Fibroblast of lung (primary cell): ENCODE data around the gene IGSF22.

ENCODE experiments used
- EZH2 ChIP-seq: IDR thresholded peaks from 2 replicates; pipeline ENCODE4 v1.5.1; 2012; ENCODE audit warnings: low read length, control low read depth, mild to moderate bottlenecking; ENCODE audit errors: missing control alignments
- TF ChIP-seq, protein P1 (sequence below), 2 donors: IDR thresholded peaks in 1 of 2; conservative IDR thresholded peaks in 1 of 2; 1 replicate in 1 of 2; 2 replicates in 1 of 2; pipeline ENCODE4 v1.5.1; 2011 to 2012; ENCODE audit warnings: low read length in 2 of 2, control low read depth in 1 of 2, inconsistent platforms in 1 of 2, low read depth in 1 of 2, mild to moderate bottlenecking in 1 of 2

DNA sequence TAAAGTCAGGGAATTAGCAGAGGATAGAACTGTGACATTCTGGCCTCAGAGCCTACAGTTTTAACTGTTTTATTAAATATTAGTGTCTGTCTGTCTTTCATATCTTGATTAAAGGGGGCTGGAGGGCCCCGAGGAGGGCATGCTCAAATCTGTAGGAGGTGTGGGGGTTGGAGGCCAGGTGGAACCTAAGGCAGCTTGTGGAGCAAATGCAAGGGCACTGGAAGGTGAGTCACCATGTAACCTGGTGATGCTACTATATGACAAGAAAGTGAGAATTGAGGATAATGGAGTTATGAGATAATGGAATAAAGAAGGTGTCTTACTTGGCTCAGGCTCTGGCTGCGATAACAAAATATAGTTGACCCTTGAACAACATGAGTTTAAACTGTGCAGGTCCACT is 54.7 kb downstream of the IGSF22 start:
- TF ChIP-seq, protein P1, sequence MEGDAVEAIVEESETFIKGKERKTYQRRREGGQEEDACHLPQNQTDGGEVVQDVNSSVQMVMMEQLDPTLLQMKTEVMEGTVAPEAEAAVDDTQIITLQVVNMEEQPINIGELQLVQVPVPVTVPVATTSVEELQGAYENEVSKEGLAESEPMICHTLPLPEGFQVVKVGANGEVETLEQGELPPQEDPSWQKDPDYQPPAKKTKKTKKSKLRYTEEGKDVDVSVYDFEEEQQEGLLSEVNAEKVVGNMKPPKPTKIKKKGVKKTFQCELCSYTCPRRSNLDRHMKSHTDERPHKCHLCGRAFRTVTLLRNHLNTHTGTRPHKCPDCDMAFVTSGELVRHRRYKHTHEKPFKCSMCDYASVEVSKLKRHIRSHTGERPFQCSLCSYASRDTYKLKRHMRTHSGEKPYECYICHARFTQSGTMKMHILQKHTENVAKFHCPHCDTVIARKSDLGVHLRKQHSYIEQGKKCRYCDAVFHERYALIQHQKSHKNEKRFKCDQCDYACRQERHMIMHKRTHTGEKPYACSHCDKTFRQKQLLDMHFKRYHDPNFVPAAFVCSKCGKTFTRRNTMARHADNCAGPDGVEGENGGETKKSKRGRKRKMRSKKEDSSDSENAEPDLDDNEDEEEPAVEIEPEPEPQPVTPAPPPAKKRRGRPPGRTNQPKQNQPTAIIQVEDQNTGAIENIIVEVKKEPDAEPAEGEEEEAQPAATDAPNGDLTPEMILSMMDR (conservative IDR thresholded peaks at IDR 0.05 in 1 of 2, IDR thresholded peaks at IDR 0.05 in 1 of 2; ENCODE audit: low read depth in 1 of 2, low read length in 2 of 2) = no peak
- no peak for TF ChIP-seq EZH2
